HepG2 (cell line): ENCODE measurements around the gene MAP1LC3B. TPM values are rescaled to one million over a fixed set of nuclear protein-coding genes. Genes with fewer than 3 reads are reported as not detected.

Experiments
- AKAP8 ChIP-seq: sonication (generic); formaldehyde crosslinking; IDR thresholded peaks from 2 replicates; pipeline ENCODE4 v1.5.1; 2020; ENCODE audit warnings: mild to moderate bottlenecking, missing genetic modification reagents
- E2F2 ChIP-seq: sonication (generic); formaldehyde crosslinking; IDR thresholded peaks from 2 replicates; pipeline ENCODE4 v1.4.0; 2020; ENCODE audit warnings: missing genetic modification reagents, borderline replicate concordance
- ETS1 ChIP-seq: sonication (generic); formaldehyde crosslinking; IDR thresholded peaks from 2 replicates; pipeline ENCODE4 v1.4.0; 2020; ENCODE audit warnings: missing genetic modification reagents
- HDAC1 ChIP-seq: sonication (generic); formaldehyde crosslinking; IDR thresholded peaks from 2 replicates; pipeline ENCODE4 v1.5.1; 2020; ENCODE audit warnings: mild to moderate bottlenecking, missing genetic modification reagents
- HMGXB4 ChIP-seq, 2 experiments: sonication (generic) in 1 of 2; formaldehyde crosslinking in 1 of 2; IDR thresholded peaks; 2 replicates each; pipeline versions ENCODE4 v1.4.0 to v1.6.1; 2018 to 2020; ENCODE audit warnings: missing genetic modification reagents in 2 of 2, borderline replicate concordance in 1 of 2, low read depth in 1 of 2, mild to moderate bottlenecking in 1 of 2, missing biosample characterization in 1 of 2
- JUND ChIP-seq: sonication (generic); formaldehyde crosslinking; IDR thresholded peaks from 2 replicates; pipeline ENCODE4 v1.8.0; 2022; ENCODE audit warnings: mild to moderate bottlenecking, missing genetic modification reagents
- NR2F6 ChIP-seq, 2 experiments: IDR thresholded peaks; 2 replicates each; pipeline ENCODE4 v1.6.1; 2016; ENCODE audit warnings: antibody characterized with exemption in 1 of 2, mild to moderate bottlenecking in 1 of 2
- RARG ChIP-seq: sonication (generic); formaldehyde crosslinking; IDR thresholded peaks from 2 replicates; pipeline ENCODE4 v1.4.0; 2020; ENCODE audit warnings: low read depth, mild to moderate bottlenecking, missing genetic modification reagents
- SMAD3 ChIP-seq: sonication (generic); formaldehyde crosslinking; IDR thresholded peaks from 2 replicates; pipeline ENCODE4 v1.4.0; 2020; ENCODE audit warnings: missing genetic modification reagents
- SP1 ChIP-seq, 2 experiments: fragments of 450-650 bp in 1 of 2; sonication (generic) in 1 of 2; formaldehyde crosslinking in 1 of 2; IDR thresholded peaks; 2 replicates each; pipeline versions ENCODE4 v1.4.0 to v1.6.1; 2016 to 2020; ENCODE audit warnings: missing genetic modification reagents in 1 of 2
- UBTF ChIP-seq: sonication (generic); formaldehyde crosslinking; IDR thresholded peaks from 2 replicates; pipeline ENCODE4 v1.4.0; 2020; ENCODE audit warnings: mild to moderate bottlenecking, missing genetic modification reagents
- ZC3H4 ChIP-seq: sonication (generic); formaldehyde crosslinking; IDR thresholded peaks from 2 replicates; pipeline ENCODE4 v1.4.0; 2020; ENCODE audit warnings: missing genetic modification reagents, borderline replicate concordance
- ZFX ChIP-seq: sonication (generic); formaldehyde crosslinking; IDR thresholded peaks from 2 replicates; pipeline ENCODE4 v1.4.0; 2020; ENCODE audit warnings: mild to moderate bottlenecking, low read depth, missing genetic modification reagents, moderate library complexity
- ZKSCAN8 ChIP-seq: IDR thresholded peaks from 2 replicates; pipeline ENCODE4 v1.6.1; 2016; ENCODE audit warnings: borderline replicate concordance, missing genetic modification reagents, missing compliant biosample characterization
- ZNF282 ChIP-seq: fragments of 450-650 bp; IDR thresholded peaks from 2 replicates; pipeline ENCODE4 v1.6.1; 2018; ENCODE audit not compliant: partially characterized antibody
- ZNF296 ChIP-seq: sonication (generic); formaldehyde crosslinking; conservative IDR thresholded peaks from 2 replicates; pipeline ENCODE4 v1.5.0; 2020; ENCODE audit warnings: mild to moderate bottlenecking, missing genetic modification reagents
- ZNF3 ChIP-seq: IDR thresholded peaks from 2 replicates; pipeline ENCODE4 v1.7.0; 2017; ENCODE audit warnings: inconsistent platforms
- ZNF460 ChIP-seq: sonication (generic); formaldehyde crosslinking; IDR thresholded peaks from 2 replicates; pipeline ENCODE4 v1.5.1; 2020; ENCODE audit warnings: missing genetic modification reagents, mild to moderate bottlenecking, borderline replicate concordance
- ZNF850 ChIP-seq: sonication (generic); formaldehyde crosslinking; conservative IDR thresholded peaks from 2 replicates; pipeline ENCODE4 v1.9.0; 2021; ENCODE audit warnings: mild to moderate bottlenecking, missing genetic modification reagents
- polyA plus RNA-seq, 8 experiments: library from polyadenylated mRNA; depleted of rRNA in 3 of 8; stranded (reverse) in 7 of 8; unstranded in 1 of 8; fragments of >200 nt; fragmentation: Illumina TruSeq in 4 of 8; extraction: Trizol in 4 of 8; gene quantifications; 2 replicates each; pipeline versions ENCODE4 v1.2.1 to v1.2.3, GENCODE V29; 2011 to 2016; ENCODE audit warnings: low read depth in 4 of 8, missing spikeins in 1 of 8, mixed read lengths in 1 of 8; ENCODE audit not compliant: insufficient read depth in 1 of 8
- total RNA-seq, 5 experiments: library from RNA; depleted of rRNA; stranded (reverse); fragments of >200 nt; fragmentation: Illumina TruSeq; extraction: Trizol; gene quantifications; 2 replicates each; pipeline ENCODE4 v1.2.3, GENCODE V29; 2016; ENCODE audit warnings: low read depth in 1 of 5
- TF ChIP-seq, protein P1 (sequence below): sonication (generic); formaldehyde crosslinking; IDR thresholded peaks from 2 replicates; pipeline ENCODE4 v1.8.0; 2022; ENCODE audit warnings: low read depth, missing genetic modification reagents

The MAP1LC3B gene
- total and polyA plus RNA-seq, 2 of the 13 experiments (the other 11 are each of a cell fraction or from before 2014, with no cell fraction given), result 15.7 to 37.4 TPM

GRCh38 chr16:87382023-87382785 lies 9.9 kb upstream of the MAP1LC3B start (continued):
- TF ChIP-seq ETS1 (CRISPR knock-in tag) (no peak), ZNF3 (CRISPR knock-in tag) (0 out of 2 replicates have a peak, but pooled peaks have one; percentile 47), ZNF296 (no peak), AKAP8 (CRISPR knock-in tag) (peak; percentile 32; the same call in 1 of the 2 replicates), ZC3H4 (no peak), SP1 (IDR thresholded peaks at IDR 0.05) (no peak), SP1 (CRISPR knock-in tag; IDR thresholded peaks at IDR 0.05) (peak; percentile 29; the same call in 1 of the 2 replicates), SMAD3 (CRISPR knock-in tag) (peak; percentile 97), ZKSCAN8 (CRISPR knock-in tag) (peak; percentile 76; the same call in 1 of the 2 replicates), HDAC1 (CRISPR knock-in tag) (no peak; the same call in none of the 2 replicates), UBTF (CRISPR knock-in tag) (no peak; the same call in 1 of the 2 replicates), ZFX (no peak; the same call in 1 of the 2 replicates), JUND (CRISPR knock-in tag) (no peak), RARG (CRISPR knock-in tag) (no peak), ZNF282 (no peak), ZNF850 (CRISPR knock-in tag) (no peak), NR2F6 (IDR thresholded peaks at IDR 0.05) (peak; percentile 100), NR2F6 (CRISPR knock-in tag; IDR thresholded peaks at IDR 0.05) (peak; percentile 99), ZNF460 (CRISPR knock-in tag) (no peak), E2F2 (CRISPR knock-in tag) (no peak), HMGXB4 (CRISPR knock-in tag; IDR thresholded peaks at IDR 0.05; ENCODE audit: borderline replicate concordance in 1 of 2, low read depth in 1 of 2) (no peak; a peak in 2 of 4 replicates)
- TF ChIP-seq, protein P1, sequence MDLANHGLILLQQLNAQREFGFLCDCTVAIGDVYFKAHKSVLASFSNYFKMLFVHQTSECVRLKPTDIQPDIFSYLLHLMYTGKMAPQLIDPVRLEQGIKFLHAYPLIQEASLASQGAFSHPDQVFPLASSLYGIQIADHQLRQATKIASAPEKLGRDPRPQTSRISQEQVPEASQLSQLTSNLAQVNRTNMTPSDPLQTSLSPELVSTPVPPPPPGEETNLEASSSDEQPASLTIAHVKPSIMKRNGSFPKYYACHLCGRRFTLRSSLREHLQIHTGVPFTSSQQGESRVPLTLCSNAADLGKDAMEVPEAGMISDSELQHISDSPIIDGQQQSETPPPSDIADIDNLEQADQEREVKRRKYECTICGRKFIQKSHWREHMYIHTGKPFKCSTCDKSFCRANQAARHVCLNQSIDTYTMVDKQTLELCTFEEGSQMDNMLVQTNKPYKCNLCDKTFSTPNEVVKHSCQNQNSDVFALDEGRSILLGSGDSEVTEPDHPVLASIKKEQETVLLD, result 0 out of 2 replicates have a peak, but pooled peaks have one; percentile 5
